H9 (cell line): ENCODE data around the gene ABCB11. TPM values are rescaled to one million over a fixed set of nuclear protein-coding genes. Genes with fewer than 3 reads are reported as not detected.

Experiments used
- DNase-seq: peaks from one replicate; pipeline ENCODE4 v3.0.0-alpha.2; 2017
- H2AFZ ChIP-seq: one replicate; pipeline ENCODE4 v1.6.1; 2013; ENCODE audit warnings: mild to moderate bottlenecking, low read length, control low read depth, moderate library complexity
- H2AK5ac ChIP-seq: 2 replicates; pipeline ENCODE4 v1.6.1; 2013; ENCODE audit warnings: low read length, control low read depth, mixed read lengths; ENCODE audit not compliant: insufficient read length
- H2BK120ac ChIP-seq: one replicate; pipeline ENCODE4 v1.6.1; 2013; ENCODE audit warnings: low read depth, mild to moderate bottlenecking, low read length, control low read depth, inconsistent platforms; ENCODE audit not compliant: poor library complexity, severe bottlenecking
- H2BK12ac ChIP-seq: 2 replicates; pipeline ENCODE4 v1.6.1; 2013; ENCODE audit warnings: low read length, control low read depth, mixed read lengths, low read depth; ENCODE audit not compliant: insufficient read length
- H2BK15ac ChIP-seq: 2 replicates; pipeline ENCODE4 v1.6.1; 2013; ENCODE audit warnings: low read depth, low read length, control low read depth
- H2BK20ac ChIP-seq: one replicate; pipeline ENCODE4 v1.6.1; 2013; ENCODE audit warnings: low read depth, mild to moderate bottlenecking, low read length, control low read depth, inconsistent platforms; ENCODE audit not compliant: poor library complexity, severe bottlenecking
- H2BK5ac ChIP-seq: 2 replicates; pipeline ENCODE4 v1.6.1; 2013; ENCODE audit warnings: low read length, control low read depth, mixed read lengths; ENCODE audit not compliant: insufficient read length
- H3K14ac ChIP-seq: 2 replicates; pipeline ENCODE4 v1.6.1; 2013; ENCODE audit warnings: low read length, control low read depth; ENCODE audit not compliant: insufficient read depth
- H3K18ac ChIP-seq: 2 replicates; pipeline ENCODE4 v1.6.1; 2013; ENCODE audit warnings: low read depth, mild to moderate bottlenecking, mixed read lengths, low read length, control low read depth; ENCODE audit not compliant: insufficient read length
- H3K23ac ChIP-seq: 2 replicates; pipeline ENCODE4 v1.6.1; 2013; ENCODE audit warnings: low read length, control low read depth, mixed read lengths, low read depth; ENCODE audit not compliant: insufficient read length
- H3K23me2 ChIP-seq: 2 replicates; pipeline ENCODE4 v1.6.1; 2013; ENCODE audit warnings: low read depth, mild to moderate bottlenecking, mixed read lengths, low read length, control low read depth; ENCODE audit not compliant: insufficient read length, poor library complexity, severe bottlenecking
- H3K27ac ChIP-seq: 2 replicates; pipeline ENCODE4 v1.5.1; 2013; ENCODE audit warnings: low read length, control low read depth, mixed read lengths, low read depth; ENCODE audit not compliant: insufficient read length
- H3K27me3 ChIP-seq: 2 replicates; pipeline ENCODE4 v1.6.1; 2013; ENCODE audit warnings: low read length, control low read depth, inconsistent platforms; ENCODE audit not compliant: insufficient read depth
- H3K4ac ChIP-seq: 2 replicates; pipeline ENCODE4 v1.6.1; 2013; ENCODE audit warnings: low read depth, mild to moderate bottlenecking, control low read depth, inconsistent platforms, low read length, moderate library complexity
- H3K4me1 ChIP-seq: 2 replicates; pipeline ENCODE4 v1.6.1; 2013; ENCODE audit warnings: low read length, control low read depth, inconsistent platforms; ENCODE audit not compliant: insufficient read depth
- H3K4me2 ChIP-seq: 2 replicates; pipeline ENCODE4 v1.6.1; 2013; ENCODE audit warnings: low read length, control low read depth, mixed read lengths; ENCODE audit not compliant: insufficient read length, insufficient read depth
- H3K56ac ChIP-seq: 2 replicates; pipeline ENCODE4 v1.6.1; 2013; ENCODE audit warnings: low read depth, mild to moderate bottlenecking, mixed read lengths, low read length, control low read depth; ENCODE audit not compliant: insufficient read length
- H3K79me1 ChIP-seq: 2 replicates; pipeline ENCODE4 v1.6.1; 2013; ENCODE audit warnings: low read depth, mild to moderate bottlenecking, moderate library complexity, low read length, control low read depth, inconsistent platforms; ENCODE audit not compliant: insufficient read depth, poor library complexity, severe bottlenecking
- H3K79me2 ChIP-seq: 2 replicates; pipeline ENCODE4 v1.6.1; 2013; ENCODE audit warnings: low read length, control low read depth, inconsistent platforms; ENCODE audit not compliant: insufficient read depth
- H3K9ac ChIP-seq: 2 replicates; pipeline ENCODE4 v1.6.1; 2013; ENCODE audit warnings: low read length, control low read depth, mixed read lengths; ENCODE audit not compliant: insufficient read length; ENCODE audit errors: extremely low read depth
- H3K9me3 ChIP-seq: one replicate; pipeline ENCODE4 v1.6.1; 2013; ENCODE audit warnings: low read depth, low read length, inconsistent platforms; ENCODE audit not compliant: control insufficient read depth
- H3T11ph ChIP-seq: one replicate; pipeline ENCODE4 v1.6.1; 2013; ENCODE audit warnings: mild to moderate bottlenecking, low read length, control low read depth, inconsistent platforms
- H4K20me1 ChIP-seq: one replicate; pipeline ENCODE4 v1.6.1; 2013; ENCODE audit not compliant: control insufficient read depth, insufficient read length, insufficient read depth
- H4K5ac ChIP-seq: 2 replicates; pipeline ENCODE4 v1.6.1; 2013; ENCODE audit warnings: low read depth, mild to moderate bottlenecking, mixed read lengths, low read length, control low read depth; ENCODE audit not compliant: insufficient read length
- H4K8ac ChIP-seq: replicated peaks from 2 replicates; pipeline ENCODE4 v1.6.1; 2013; ENCODE audit warnings: low read length, control low read depth, mixed read lengths, low read depth; ENCODE audit not compliant: insufficient read length
- H4K91ac ChIP-seq: 2 replicates; pipeline ENCODE4 v1.6.1; 2013; ENCODE audit warnings: low read depth, mild to moderate bottlenecking, moderate library complexity, mixed read lengths, low read length, control low read depth; ENCODE audit not compliant: insufficient read length
- H3K27ac Mint-ChIP-seq, 3 experiments: 2 replicates in 2 of 3; 3 replicates in 1 of 3; pipeline ENCODE4 v1.8.0; 2020 to 2021; ENCODE audit warnings: mixed read lengths in 3 of 3, mild to moderate bottlenecking in 1 of 3, moderate library complexity in 1 of 3
- H3K27me3 Mint-ChIP-seq: 2 replicates; pipeline ENCODE4 v1.8.0; 2021; ENCODE audit warnings: low read depth, mild to moderate bottlenecking, moderate library complexity, mixed read lengths
- H3K36me3 Mint-ChIP-seq, 3 experiments: 2 replicates in 2 of 3; 3 replicates in 1 of 3; pipeline ENCODE4 v1.8.0; 2020 to 2021; ENCODE audit warnings: low read depth in 3 of 3, mixed read lengths in 3 of 3; ENCODE audit not compliant: insufficient read depth in 1 of 3
- H3K4me1 Mint-ChIP-seq, 2 experiments: 2 replicates each; pipeline ENCODE4 v1.8.0; 2020; ENCODE audit warnings: mixed read lengths in 2 of 2
- H3K4me3 Mint-ChIP-seq, 2 experiments: 2 replicates in 1 of 2; 3 replicates in 1 of 2; pipeline ENCODE4 v1.8.0; 2020 to 2021; ENCODE audit warnings: mild to moderate bottlenecking in 2 of 2, mixed read lengths in 2 of 2, moderate library complexity in 1 of 2
- H3K9me3 Mint-ChIP-seq, 2 experiments: 2 replicates in 1 of 2; 3 replicates in 1 of 2; pipeline ENCODE4 v1.8.0; 2020; ENCODE audit warnings: mild to moderate bottlenecking in 2 of 2, mixed read lengths in 2 of 2, moderate library complexity in 1 of 2
- WGBS: extraction: QIAGEN DNeasy Blood & Tissue Kit; methylation state at CpG from one replicate; pipeline ENCODE4 v1.1.7; 2013; ENCODE audit warnings: missing lambda C conversion rate, low lambda C conversion rate, mixed read lengths; ENCODE audit not compliant: insufficient read length; ENCODE audit errors: extremely low coverage; 5-methylcytosine and 5-hydroxymethylcytosine counted together
- total RNA-seq: library from RNA; stranded (reverse); gene quantifications from 2 replicates; pipeline ENCODE4 v1.2.1, GENCODE V29; 2021
- TF ChIP-seq, protein P1 (sequence below): fragments of 200-600 bp; sonication (generic); conservative IDR thresholded peaks from 3 replicates; pipeline ENCODE4 v1.8.0; 2021; ENCODE audit warnings: antibody characterized with exemption, mild to moderate bottlenecking

Gene ABCB11
- total RNA-seq, 1 experiment from 2014 or later = not detected

DNA sequence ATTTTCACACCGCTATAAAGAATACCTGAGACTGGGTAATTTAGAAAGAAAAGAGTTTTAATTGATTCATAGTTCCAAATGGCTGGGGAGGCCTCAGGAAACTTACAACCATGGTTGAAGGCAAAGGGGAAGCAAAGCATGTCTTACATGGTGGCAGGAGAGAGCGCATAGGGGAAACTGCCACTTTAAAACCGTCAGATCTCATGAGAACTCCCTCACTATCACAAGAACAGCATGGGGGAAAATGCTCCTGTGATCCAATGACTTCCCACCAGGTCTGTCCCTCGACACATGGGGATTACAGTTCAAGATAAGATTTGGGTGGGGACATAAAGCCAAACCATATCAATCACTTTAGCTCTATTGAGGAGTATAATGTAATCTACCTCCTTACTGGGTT lies 53.5 kb downstream of the ABCB11 start:
- Histone ChIP-seq H3K56ac (no peak overlapping the region), H2BK120ac (no peak overlapping the region), H4K20me1 (no peaks in the 10 kb centered on the region), H4K8ac (no peak overlapping the region), H3K23me2 (no peaks in the 10 kb centered on the region), H4K91ac (no peak overlapping the region), H3K14ac (no peak overlapping the region), H2BK15ac (no peak overlapping the region), H3K27me3 (no peaks in the 10 kb centered on the region), H2AK5ac (no peak overlapping the region), H3K4ac (no peak overlapping the region), H3K9me3 (no peaks in the 10 kb centered on the region), H3K23ac (no peak overlapping the region), H2BK5ac (no peak overlapping the region), H2BK20ac (no peak overlapping the region), H2BK12ac (no peak overlapping the region), H3K79me1 (no peaks in the 10 kb centered on the region), H2AFZ (no peak overlapping the region), H3K18ac (no peak overlapping the region), H3K79me2 (no peaks in the 10 kb centered on the region), H3K9ac (no peak overlapping the region), H4K5ac (no peak overlapping the region), H3K4me2 (no peak overlapping the region), H3K27ac (no peak overlapping the region), H3K4me1 (no peaks in the 10 kb centered on the region), H3T11ph (no peak overlapping the region)
- H3K9me3 Mint-ChIP-seq = no peaks in the 10 kb centered on the region
- H3K36me3 Mint-ChIP-seq = no peaks in the 10 kb centered on the region
- H3K4me1 Mint-ChIP-seq = peaks cover 0 to 4% of the 10 kb centered on the region in 2 experiments; a peak in 1 of 4 replicates
- no peak for DNase-seq
- H3K27ac Mint-ChIP-seq = no peak overlapping the region
- no CpG with 5 or more reads among the region's 4 CpGs for WGBS
- no peak overlapping the region for H3K4me3 Mint-ChIP-seq
- TF ChIP-seq, protein P1, sequence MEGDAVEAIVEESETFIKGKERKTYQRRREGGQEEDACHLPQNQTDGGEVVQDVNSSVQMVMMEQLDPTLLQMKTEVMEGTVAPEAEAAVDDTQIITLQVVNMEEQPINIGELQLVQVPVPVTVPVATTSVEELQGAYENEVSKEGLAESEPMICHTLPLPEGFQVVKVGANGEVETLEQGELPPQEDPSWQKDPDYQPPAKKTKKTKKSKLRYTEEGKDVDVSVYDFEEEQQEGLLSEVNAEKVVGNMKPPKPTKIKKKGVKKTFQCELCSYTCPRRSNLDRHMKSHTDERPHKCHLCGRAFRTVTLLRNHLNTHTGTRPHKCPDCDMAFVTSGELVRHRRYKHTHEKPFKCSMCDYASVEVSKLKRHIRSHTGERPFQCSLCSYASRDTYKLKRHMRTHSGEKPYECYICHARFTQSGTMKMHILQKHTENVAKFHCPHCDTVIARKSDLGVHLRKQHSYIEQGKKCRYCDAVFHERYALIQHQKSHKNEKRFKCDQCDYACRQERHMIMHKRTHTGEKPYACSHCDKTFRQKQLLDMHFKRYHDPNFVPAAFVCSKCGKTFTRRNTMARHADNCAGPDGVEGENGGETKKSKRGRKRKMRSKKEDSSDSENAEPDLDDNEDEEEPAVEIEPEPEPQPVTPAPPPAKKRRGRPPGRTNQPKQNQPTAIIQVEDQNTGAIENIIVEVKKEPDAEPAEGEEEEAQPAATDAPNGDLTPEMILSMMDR = no peak
- H3K27me3 Mint-ChIP-seq = no peaks in the 10 kb centered on the region
